GM21619 (cell line): ENCODE results near the gene GGCT.
A peak's percentile ranks its signal among the peaks of the same experiment; 100 is the strongest.

Source experiments
- ATAC-seq: cut with Tn5 transposase; IDR thresholded peaks from one replicate; pipeline ENCODE4 v1.9.1; 2021; ENCODE audit not compliant: unreplicated experiment

The GGCT gene

DNA sequence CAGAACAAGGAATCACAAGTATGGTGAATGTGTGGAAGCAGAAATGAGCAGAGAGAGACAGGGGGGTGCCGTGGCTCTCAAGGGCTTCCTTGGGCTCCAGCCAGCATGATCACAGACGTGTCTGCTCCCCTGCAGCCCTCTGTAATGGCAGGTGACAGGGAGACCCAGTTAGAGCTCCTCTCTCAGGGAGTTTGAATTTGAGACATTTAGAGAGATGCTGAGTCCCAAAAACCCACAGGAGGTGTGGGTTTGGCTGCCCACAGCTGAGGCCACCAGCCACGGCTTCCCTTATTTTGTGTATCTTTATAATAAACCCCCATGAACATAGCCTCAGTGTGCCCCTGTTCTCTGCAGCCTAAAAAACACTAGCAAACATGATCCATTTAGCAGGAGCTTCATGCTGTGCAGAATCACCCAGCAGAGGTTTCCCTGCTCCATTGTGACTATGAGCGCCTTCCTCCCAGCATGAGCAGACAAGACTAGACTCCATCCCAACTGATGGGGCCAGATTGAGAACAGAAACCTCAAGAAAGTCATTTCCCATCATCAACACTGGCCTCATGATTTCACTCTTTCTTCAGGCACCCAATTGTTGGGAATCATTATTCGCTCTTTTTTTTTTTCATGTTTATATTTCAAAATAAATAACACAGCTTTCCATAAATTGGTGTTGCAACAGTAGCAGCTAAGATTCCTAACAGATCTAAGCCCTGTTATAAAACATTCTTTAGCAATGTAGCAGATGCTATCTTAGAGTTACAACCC, 39.4 kb downstream of the GGCT start:
- no peak for ATAC-seq

DNA sequence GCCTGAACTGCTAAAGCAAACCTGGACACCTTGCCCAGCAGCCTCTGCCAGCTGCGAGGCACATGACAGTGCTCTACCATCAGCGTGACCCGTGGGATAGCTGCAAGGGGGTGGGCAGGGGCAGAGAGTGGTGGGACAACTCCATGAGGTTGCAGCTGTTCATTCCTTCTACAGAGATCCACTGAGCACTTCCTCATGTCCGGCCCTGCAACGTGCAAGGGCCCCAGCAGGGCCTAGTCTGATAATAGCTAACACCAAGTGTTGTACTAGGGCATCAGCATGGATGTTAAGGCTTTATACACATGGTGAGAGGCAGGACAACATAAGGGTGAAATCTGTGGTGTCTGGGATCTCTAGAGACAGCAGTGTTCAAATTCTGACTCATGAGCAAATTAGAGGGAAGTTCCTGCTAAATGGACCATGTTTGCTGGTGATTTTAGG, 40.4 kb downstream of the GGCT start:
- ATAC-seq: peak; percentile 36

DNA sequence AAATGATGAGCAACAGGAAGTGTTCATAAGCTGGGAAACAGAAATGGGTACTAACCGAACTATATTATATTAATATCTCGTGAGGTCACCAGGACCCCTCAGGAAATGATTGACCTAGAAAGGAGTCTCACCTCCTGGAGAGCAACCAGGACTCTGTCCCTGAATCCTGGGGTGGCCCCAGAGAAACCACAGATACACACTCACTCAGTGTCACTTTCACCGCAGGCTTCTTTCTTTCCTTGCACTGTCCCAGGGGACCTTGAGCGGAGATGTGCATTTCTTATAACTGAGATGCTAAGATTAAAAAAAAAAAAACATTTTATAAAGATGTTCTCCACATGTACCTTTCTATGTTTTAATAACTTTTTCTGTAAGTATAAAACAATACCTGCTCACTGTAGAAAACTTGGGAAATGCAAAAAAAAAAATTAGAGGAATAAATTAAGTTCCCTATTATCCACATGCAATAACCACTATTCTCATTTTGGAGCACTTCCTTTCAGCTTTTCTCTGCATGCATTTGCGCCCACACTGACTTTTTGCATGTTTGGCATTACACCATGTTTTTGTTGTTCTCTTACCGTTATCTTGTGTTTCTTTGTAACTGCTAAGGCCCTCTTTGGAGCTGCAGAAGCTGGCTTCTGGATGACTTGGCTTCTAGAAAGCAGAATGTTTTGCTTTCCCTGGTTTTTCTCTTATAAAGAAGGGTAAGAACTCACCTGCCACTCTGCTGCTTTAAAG, 41.1 kb downstream of the GGCT start:
- ATAC-seq: peak; percentile 91

DNA sequence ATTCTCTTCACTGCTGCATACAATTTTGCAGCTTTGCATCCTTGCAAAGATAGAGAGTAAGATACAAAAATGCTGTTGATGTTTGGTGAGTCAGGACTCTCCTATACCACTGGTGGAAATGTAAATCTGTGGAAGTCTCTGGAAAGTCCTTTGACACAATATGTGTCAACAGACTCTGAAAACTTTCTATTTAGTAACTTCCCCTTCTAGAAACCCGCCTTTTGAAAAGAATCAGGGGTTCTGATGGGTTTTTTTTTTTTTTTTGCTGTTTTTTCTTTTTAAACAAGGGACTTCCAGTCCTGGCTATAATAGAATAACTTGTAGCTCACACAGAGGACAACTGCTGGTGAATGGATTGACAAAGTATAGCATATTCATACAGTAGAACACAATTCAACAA, 42.5 kb downstream of the GGCT start:
- no peak for ATAC-seq

- ATAC-seq: no peak
These were observed 44.4 kb downstream of the GGCT start for GRCh38 chr7:30460246-30460633.

- ATAC-seq: no peak
These were observed 44.9 kb downstream of the GGCT start for GRCh38 chr7:30459591-30460245.

DNA sequence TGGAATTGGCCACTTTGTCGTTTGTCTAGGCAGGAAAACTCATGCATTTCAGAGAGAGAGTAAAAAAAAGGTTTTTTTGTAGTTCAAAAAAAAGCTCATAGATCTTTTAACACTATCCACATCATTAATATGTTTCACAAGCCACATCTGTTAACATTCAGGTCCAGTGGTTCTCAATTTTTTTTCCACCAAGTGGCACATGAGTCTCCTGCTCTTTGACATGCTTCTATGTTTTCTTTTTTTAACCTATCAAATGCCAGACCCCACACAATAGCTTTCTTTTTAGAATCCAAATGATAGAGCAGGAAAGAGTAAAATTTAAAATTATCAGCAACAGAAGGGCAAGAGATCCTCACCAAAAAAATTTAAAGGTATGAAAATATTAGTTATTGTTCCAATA, 46.3 kb downstream of the GGCT start:
- ATAC-seq: no peak

DNA sequence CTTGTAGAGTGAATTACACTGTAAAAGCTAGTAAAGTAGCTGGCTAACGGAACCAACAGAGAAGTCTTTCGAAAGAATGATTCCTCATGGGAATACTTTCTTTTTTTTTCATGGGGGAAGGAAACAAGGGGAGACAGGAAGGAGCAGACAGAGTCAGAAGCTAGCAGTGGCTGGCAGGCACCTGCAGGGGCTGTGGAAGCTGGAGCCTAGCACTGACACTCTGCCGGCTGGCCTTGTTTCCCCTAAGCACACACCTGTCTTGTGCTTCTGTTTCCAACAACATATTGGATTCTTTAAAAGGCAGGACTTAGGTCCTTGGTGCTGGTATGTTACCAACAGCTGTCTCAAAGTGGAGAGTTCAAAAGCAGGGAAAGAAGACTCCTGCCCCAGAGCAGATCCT, 50.7 kb downstream of the GGCT start:
- no peak for ATAC-seq

DNA sequence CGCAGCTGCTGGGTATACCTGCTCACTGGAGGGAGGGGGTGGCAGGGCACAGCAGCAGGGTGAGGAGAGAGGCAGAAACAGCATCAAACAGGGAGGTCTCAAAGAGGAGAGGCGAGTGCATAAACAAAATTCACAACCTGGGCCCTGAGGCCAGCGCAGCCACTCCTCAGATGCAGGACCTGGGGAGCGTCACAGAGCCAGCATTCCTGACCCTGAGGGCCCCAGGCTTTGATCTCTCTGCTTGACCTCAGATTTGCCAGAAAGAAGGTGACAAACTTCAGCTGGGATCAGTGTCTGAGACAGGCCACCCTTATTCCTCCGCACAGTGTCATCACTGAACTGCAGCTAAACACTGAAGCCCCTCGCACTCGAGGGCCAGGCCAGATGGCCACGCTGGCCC, 51.6 kb downstream of the GGCT start:
- ATAC-seq: no peak

GRCh38 chr7:30452280-30452930, 52.2 kb downstream of the GGCT start:
- ATAC-seq: no peak

DNA sequence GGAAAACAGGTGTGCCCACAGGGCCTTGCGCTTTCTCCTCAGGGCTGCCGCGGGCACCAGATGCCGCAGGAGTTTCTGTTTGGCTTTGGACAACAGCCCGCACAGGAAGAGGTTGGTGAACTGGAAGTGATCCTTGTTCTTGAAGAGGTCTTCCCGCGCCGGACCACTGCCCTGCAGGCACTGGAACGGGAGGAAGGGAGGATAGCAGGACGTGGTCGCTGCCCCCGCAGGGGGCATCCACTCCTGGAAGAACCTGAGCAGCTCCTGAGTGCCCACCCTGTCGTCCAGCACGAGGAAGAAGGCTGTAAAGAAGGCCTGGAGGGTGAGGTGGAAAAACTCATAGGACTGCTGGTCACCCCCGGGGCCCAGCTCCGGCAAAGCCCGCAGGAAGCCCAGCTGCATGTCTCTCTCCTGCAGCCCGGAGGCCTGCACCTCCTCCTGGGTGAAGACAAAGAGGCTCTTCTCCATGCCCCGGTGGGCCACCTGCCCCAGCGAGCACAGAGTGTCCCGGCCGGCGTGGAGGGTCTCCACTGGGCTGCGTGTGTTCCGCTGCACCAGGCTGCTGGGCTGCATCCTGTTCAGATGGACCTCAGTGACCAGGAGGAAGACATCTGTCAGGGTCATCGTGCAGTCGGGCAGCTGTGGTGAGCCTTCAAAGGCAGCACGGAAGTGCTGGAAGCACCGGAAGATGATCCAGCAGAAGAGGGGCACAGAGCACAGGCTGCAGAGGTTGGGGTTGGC, 52.9 kb downstream of the GGCT start:
- no peak for ATAC-seq

GRCh38 chr7:30450983-30451497, 53.6 kb downstream of the GGCT start:
- ATAC-seq: no peak

DNA sequence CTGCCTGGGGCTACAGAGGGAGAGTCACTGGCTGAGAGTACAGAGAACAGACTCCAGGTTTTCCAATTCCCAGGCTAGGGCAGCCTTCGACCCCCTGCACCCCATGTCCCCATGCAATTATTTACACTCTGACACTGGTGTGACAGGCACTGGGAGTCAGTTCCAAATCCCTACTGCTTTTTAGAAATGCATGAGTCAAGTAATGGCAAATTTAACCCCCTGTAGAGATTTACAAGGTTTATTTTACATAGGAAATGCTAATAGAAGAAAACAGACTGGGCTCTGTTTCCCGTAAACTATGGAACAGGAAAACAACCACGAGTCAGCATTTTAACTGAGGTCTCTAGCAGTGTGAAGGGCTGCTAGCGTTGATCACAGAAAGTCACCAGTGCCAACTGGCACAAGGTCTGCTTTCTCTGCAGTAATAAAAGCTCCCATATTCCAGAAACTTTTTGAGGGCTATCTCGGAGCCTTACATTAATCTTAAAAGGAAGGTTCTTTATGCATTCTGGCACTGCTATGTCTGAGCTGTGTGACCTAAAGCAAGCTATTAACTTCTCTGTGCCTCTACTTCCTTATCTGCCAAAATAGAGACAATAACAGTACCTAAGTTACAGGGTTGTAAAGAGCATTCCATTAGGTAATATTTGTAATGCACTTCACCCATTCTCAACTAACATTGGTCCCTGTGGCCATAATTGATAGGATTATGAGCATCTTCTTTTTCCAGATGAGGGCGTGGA, 54.2 kb downstream of the GGCT start:
- ATAC-seq: no peak

DNA sequence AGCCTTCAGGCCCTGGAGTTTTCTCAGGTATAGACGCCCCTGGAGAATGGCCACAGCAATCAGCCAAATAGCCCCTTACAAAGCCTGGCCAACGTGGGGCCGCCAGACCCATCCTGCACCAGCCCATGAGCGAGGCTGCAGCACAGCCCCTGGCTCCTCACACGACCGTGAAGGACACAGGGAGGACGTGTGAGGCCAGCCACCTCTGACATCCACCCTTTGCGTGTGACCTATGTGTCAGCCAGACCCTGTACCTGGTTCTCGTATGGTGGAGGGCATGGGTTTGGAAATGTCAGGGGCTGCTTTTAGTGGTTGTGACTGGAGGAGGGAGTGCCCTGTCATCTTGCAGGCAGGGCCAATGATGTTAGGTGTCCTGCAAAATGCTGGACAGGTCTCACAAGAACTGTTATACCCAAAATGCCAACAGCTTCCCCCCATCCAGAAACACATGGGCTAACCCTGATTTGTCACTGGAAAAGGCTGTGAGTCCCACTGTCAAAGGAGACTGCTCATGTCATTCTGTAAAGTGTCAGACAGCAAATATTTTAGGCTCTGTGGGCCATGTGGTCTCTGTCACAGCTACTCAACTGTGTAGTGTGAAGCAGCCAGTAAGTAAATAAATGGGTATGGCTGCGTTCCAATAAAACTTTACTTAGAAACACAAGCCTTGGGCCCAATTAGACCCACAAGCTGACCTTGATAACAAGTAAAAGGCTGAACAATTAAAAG, 56.0 kb downstream of the GGCT start:
- no peak for ATAC-seq

DNA sequence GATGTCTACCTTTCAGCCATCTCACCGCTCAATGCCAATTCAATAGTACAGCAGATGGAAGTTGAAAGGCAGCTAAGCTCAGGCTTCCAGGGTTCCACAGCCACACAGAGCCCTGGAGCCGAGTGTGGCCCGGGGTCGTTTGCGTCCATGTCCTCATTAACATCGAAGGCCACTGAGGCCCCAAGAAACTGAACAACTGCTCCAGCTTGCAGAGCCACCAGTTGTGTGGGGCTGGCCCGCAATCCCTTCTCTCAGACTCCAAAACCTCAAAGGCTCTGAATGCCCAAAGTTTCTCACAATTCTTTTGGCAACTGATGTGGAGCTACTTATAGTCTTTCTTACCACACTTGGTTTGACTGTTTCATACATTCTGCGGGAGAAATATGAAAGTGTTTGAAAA, 57.2 kb downstream of the GGCT start:
- no peak for ATAC-seq
